Large intestine (tissue), 3 donors: Measurements from ENCODE around the gene EPS8. TPM values are rescaled to one million over a fixed set of nuclear protein-coding genes. Genes with fewer than 3 reads are reported as not detected.

ENCODE experiments used
- DNase-seq, 2 donors: peaks; one replicate each; pipeline versions ENCODE4 v3.0.0 to v3.0.0-alpha.2; 2013
- H3K27ac ChIP-seq: one replicate; pipeline ENCODE4 v1.5.1; 2013; ENCODE audit warnings: low read length
- H3K27me3 ChIP-seq: 2 replicates; pipeline ENCODE4 v1.6.1; 2013; ENCODE audit warnings: low read length; ENCODE audit not compliant: control insufficient read depth, insufficient read depth
- H3K36me3 ChIP-seq: 2 replicates; pipeline ENCODE4 v1.6.1; 2013; ENCODE audit warnings: low read length; ENCODE audit not compliant: control insufficient read depth, insufficient read depth
- H3K4me1 ChIP-seq: one replicate; pipeline ENCODE4 v1.6.1; 2013; ENCODE audit warnings: low read length; ENCODE audit not compliant: control insufficient read depth, insufficient read depth
- H3K4me3 ChIP-seq: one replicate; pipeline ENCODE4 v1.5.1; 2013; ENCODE audit warnings: low read length
- H3K9me3 ChIP-seq: one replicate; pipeline ENCODE4 v1.6.1; 2013; ENCODE audit warnings: mild to moderate bottlenecking, low read depth, low read length, moderate library complexity; ENCODE audit not compliant: control insufficient read depth
- whole genome bisulfite sequencing: methylation state at CpG from one replicate; pipeline ENCODE4 v1.1.5; 2013; ENCODE audit warnings: low lambda C conversion rate; ENCODE audit not compliant: insufficient coverage; 5-methylcytosine and 5-hydroxymethylcytosine counted together
- polyA plus RNA-seq: library from polyadenylated mRNA; unstranded; fragments of 120-200 nt; gene quantifications from one replicate; pipeline ENCODE4 v1.2.1, GENCODE V29; 2013

The EPS8 gene
- polyA plus RNA-seq, 1 donor, result 61.6 TPM

- no peaks in the 10 kb centered on the region for H3K36me3 ChIP-seq
- DNase-seq, result no peak
- H3K4me1 ChIP-seq, result no peaks in the 10 kb centered on the region
- no peaks in the 10 kb centered on the region for H3K27me3 ChIP-seq
- no peak overlapping the region for H3K4me3 ChIP-seq
- H3K27ac ChIP-seq, result no peak overlapping the region
- no peaks in the 10 kb centered on the region for H3K9me3 ChIP-seq
- WGBS, result 96% methylated on average over 3 of the region's 5 CpGs
Measured at GRCh38 chr12:15591811-15592210, 197.4 kb downstream of the EPS8 start.

- Histone ChIP-seq H3K36me3 (no peaks in the 10 kb centered on the region), H3K9me3 (no peaks in the 10 kb centered on the region), H3K4me1 (no peaks in the 10 kb centered on the region), H3K27ac (no peak overlapping the region), H3K27me3 (no peaks in the 10 kb centered on the region), H3K4me3 (peak overlapping the region; percentile 40)
- 7% methylated on average over 3 of the region's 16 CpGs for WGBS
- DNase-seq, result peak; percentile 55 to 71
Measured at GRCh38 chr12:15590180-15590826, 198.9 kb downstream of the EPS8 start.

- DNase-seq, result no peak
- Histone ChIP-seq H3K27ac (no peak overlapping the region), H3K36me3 (no peaks in the 10 kb centered on the region), H3K9me3 (no peaks in the 10 kb centered on the region), H3K27me3 (no peaks in the 10 kb centered on the region), H3K4me3 (no peak overlapping the region), H3K4me1 (no peaks in the 10 kb centered on the region)
- 81% methylated on average over 4 of the region's 8 CpGs for WGBS
Measured at GRCh38 chr12:15589328-15590032, 199.7 kb downstream of the EPS8 start.

- no peaks in the 10 kb centered on the region for H3K27me3 ChIP-seq
- no peak overlapping the region for H3K27ac ChIP-seq
- WGBS, result 80% methylated on average over 1 of the region's 3 CpGs
- peak; percentile 35 for DNase-seq
- H3K36me3 ChIP-seq, result no peaks in the 10 kb centered on the region
- no peak overlapping the region for H3K4me3 ChIP-seq
- H3K9me3 ChIP-seq, result no peaks in the 10 kb centered on the region
- H3K4me1 ChIP-seq, result no peaks in the 10 kb centered on the region
Measured at GRCh38 chr12:15584366-15585041, 204.7 kb downstream of the EPS8 start.

- DNase-seq, result no peak
- Histone ChIP-seq H3K4me3 (no peak overlapping the region), H3K27me3 (no peaks in the 10 kb centered on the region), H3K27ac (no peak overlapping the region), H3K9me3 (no peaks in the 10 kb centered on the region), H3K4me1 (no peaks in the 10 kb centered on the region), H3K36me3 (no peaks in the 10 kb centered on the region)
- 50% methylated on average over 3 of the region's 7 CpGs for WGBS
Measured at GRCh38 chr12:15583804-15584203, 205.4 kb downstream of the EPS8 start.

GRCh38 chr12:15581006-15581405, 208.2 kb downstream of the EPS8 start:
- Histone ChIP-seq H3K4me3 (no peak overlapping the region), H3K9me3 (no peaks in the 10 kb centered on the region), H3K27me3 (no peaks in the 10 kb centered on the region), H3K27ac (no peak overlapping the region), H3K36me3 (no peaks in the 10 kb centered on the region), H3K4me1 (no peaks in the 10 kb centered on the region)
- DNase-seq, result no peak
- WGBS, result no CpG with 5 or more reads among the region's 6 CpGs

GRCh38 chr12:15580431-15580830, 208.8 kb downstream of the EPS8 start:
- H3K4me3 ChIP-seq, result no peak overlapping the region
- DNase-seq, result no peak
- H3K27me3 ChIP-seq, result no peaks in the 10 kb centered on the region
- no peaks in the 10 kb centered on the region for H3K4me1 ChIP-seq
- no peaks in the 10 kb centered on the region for H3K36me3 ChIP-seq
- H3K27ac ChIP-seq, result no peak overlapping the region
- H3K9me3 ChIP-seq, result no peaks in the 10 kb centered on the region
- WGBS, result 20% methylated on average over 1 of the region's 1 CpG

- H3K27me3 ChIP-seq, result no peaks in the 10 kb centered on the region
- no peaks in the 10 kb centered on the region for H3K4me1 ChIP-seq
- no peak overlapping the region for H3K4me3 ChIP-seq
- no CpG with 5 or more reads among the region's 3 CpGs for WGBS
- no peak overlapping the region for H3K27ac ChIP-seq
- no peak for DNase-seq
- H3K9me3 ChIP-seq, result no peaks in the 10 kb centered on the region
- no peaks in the 10 kb centered on the region for H3K36me3 ChIP-seq
Measured at GRCh38 chr12:15575671-15576541, 213.3 kb downstream of the EPS8 start.

GRCh38 chr12:15574353-15574752, 214.8 kb downstream of the EPS8 start:
- H3K27me3 ChIP-seq, result no peaks in the 10 kb centered on the region
- no peaks in the 10 kb centered on the region for H3K9me3 ChIP-seq
- no peaks in the 10 kb centered on the region for H3K36me3 ChIP-seq
- H3K4me3 ChIP-seq, result no peak overlapping the region
- DNase-seq, result no peak
- no peak overlapping the region for H3K27ac ChIP-seq
- peaks cover 3% of the 10 kb centered on the region for H3K4me1 ChIP-seq
- WGBS, result no CpG with 5 or more reads among the region's 1 CpG
